Right lobe of liver (tissue), 4 donors: ENCODE measurements around the gene TDP1.

Experiments used
- CTCF ChIP-seq, 4 donors: fragments of 200-600 bp in 3 of 4; fragments of 450-650 bp in 1 of 4; IDR thresholded peaks; one replicate each; pipeline versions ENCODE4 v1.5.1 to v1.8.0; 2016 to 2022; ENCODE audit warnings: antibody characterized with exemption in 4 of 4, mild to moderate bottlenecking in 2 of 4
- POLR2A ChIP-seq: fragments of 450-650 bp; IDR thresholded peaks from one replicate; pipeline ENCODE4 v1.6.1; 2017; ENCODE audit warnings: antibody characterized with exemption, mild to moderate bottlenecking
- donor health status: DM: no; HTN: no; CAD: no.
- donor health status: DM: no; HTN: no; CAD: no.
- donor health status: DM: no; HTN: yes; CAD: no.

- TF ChIP-seq CTCF (IDR thresholded peaks at IDR 0.05): no peak
- no peak for TF ChIP-seq POLR2A
Observed at GRCh38 chr14:90027842-90028241, 72.1 kb downstream of the TDP1 start.
